GM13977 (cell line): ENCODE results near the gene BRD4.

Experiments
- DNase-seq: peaks from one replicate; pipeline ENCODE4 v3.0.0; 2012; ENCODE audit warnings: low spot score
- in situ Hi-C: fragments of 300-500 bp; cut with MboI; formaldehyde crosslinking; loops from one replicate; pipeline ENCODE4 v1.12.0; 2022; ENCODE audit warnings: low sequenced_read_pairs, low pct_unique_long_range_greater_than_20kb, mixed read lengths, inconsistent platforms; ENCODE audit not compliant: unreplicated experiment
- TF ChIP-seq, protein P1 (sequence below): IDR thresholded peaks from 2 replicates; pipeline ENCODE4 v1.5.1; 2012; ENCODE audit warnings: mild to moderate bottlenecking, control low read depth; ENCODE audit not compliant: insufficient read depth; ENCODE audit errors: extremely low read depth, missing control alignments

Gene BRD4

GRCh38 chr19:15249528-15249874, 82.8 kb downstream of the BRD4 start:
- no peak for DNase-seq
- TF ChIP-seq, protein P1, sequence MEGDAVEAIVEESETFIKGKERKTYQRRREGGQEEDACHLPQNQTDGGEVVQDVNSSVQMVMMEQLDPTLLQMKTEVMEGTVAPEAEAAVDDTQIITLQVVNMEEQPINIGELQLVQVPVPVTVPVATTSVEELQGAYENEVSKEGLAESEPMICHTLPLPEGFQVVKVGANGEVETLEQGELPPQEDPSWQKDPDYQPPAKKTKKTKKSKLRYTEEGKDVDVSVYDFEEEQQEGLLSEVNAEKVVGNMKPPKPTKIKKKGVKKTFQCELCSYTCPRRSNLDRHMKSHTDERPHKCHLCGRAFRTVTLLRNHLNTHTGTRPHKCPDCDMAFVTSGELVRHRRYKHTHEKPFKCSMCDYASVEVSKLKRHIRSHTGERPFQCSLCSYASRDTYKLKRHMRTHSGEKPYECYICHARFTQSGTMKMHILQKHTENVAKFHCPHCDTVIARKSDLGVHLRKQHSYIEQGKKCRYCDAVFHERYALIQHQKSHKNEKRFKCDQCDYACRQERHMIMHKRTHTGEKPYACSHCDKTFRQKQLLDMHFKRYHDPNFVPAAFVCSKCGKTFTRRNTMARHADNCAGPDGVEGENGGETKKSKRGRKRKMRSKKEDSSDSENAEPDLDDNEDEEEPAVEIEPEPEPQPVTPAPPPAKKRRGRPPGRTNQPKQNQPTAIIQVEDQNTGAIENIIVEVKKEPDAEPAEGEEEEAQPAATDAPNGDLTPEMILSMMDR, result no peak
- in situ Hi-C loops, result no loop called here

- no peak for DNase-seq
- TF ChIP-seq, protein P1, result no peak
- in situ Hi-C loops, result no loop called here
These were observed 83.5 kb downstream of the BRD4 start for GRCh38 chr19:15248648-15249527.

DNA sequence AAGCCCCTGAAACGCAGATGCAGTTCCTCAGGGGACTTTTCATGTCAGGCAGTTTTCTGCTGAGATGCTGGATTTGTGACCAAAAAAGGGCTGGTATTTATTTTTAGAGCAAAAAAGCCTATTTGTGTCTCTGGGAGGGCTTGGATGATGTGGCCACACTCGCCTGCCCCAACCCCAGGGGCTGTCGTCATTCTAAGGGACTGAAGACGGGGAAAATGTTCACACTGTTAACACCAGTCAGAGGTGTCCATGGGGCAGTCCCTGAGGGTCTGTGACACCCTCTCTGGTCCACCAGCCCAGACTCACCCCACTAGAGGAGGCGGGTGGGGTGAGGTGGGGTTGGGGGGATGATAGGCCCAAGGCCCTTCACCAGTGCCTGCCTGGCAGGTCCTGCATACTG, 84.2 kb downstream of the BRD4 start:
- in situ Hi-C loops, result no loop called here
- TF ChIP-seq, protein P1, result no peak

GRCh38 chr19:15247107-15248014, 85.0 kb downstream of the BRD4 start:
- in situ Hi-C loops, result no loop called here
- no peak for DNase-seq
- TF ChIP-seq, protein P1, result no peak

More for the DNA sequence above, 84.2 kb downstream of the BRD4 start:
- DNase-seq, result no peak

GRCh38 chr19:15246198-15246481, 86.2 kb downstream of the BRD4 start:
- in situ Hi-C loops, result no loop called here
- no peak for DNase-seq
- TF ChIP-seq, protein P1, result no peak

DNA sequence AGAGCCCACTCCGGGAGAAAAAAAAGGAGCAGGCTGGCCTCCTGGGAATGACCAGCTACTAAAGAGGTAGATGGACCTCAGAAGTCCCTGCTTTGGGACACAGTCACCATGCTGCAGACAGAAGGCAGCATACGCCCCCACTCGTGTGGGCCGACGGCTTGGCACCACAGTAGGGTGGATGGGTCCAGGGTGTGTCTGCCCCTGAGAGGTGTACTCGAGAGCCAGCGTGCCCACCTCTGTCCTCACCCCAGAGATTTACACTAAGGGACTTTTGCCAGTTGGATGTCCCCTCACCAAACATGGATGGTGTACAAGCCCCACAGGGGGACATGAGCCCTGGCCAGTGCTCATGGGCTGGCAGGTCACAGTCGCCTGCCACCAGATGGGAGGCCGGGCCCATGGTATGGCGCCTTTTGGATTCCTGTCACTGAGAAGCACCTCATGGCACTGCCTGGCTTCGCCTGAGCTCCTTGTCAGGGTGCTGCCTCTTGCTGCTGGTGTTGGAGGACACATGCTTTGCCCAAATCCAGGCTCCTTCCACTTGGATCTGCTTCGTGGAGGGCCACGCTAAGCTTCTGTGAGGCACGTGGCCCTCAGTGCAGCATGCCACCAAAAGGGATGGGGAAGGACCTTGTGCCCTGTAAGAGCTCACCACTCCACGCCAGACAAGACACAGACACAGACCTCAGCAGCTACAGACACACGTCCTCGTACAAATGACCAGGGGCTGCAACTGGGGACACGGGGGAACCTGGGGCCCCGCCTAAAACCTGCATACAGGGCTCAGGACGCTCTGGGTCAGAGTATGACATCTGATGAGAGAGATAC, 86.8 kb downstream of the BRD4 start:
- in situ Hi-C loops, result no loop called here
- no peak for DNase-seq
- TF ChIP-seq, protein P1, result no peak
